Activated CD8-positive, alpha-beta T cell treated with anti-CD3 and anti-CD28 coated beads, Interleukin-2, amount 10 ng/mL, durations not matched to agents 7 days and 5 days (primary cell): ENCODE measurements around the gene TOP3B. TPM values are rescaled to one million over a fixed set of nuclear protein-coding genes. Genes with fewer than 3 reads are reported as not detected.

Source experiments
- ATAC-seq: fragments of 150-1000 bp; cut with Tn5 transposase; one replicate; pipeline ENCODE4 v1.10.0; 2021; ENCODE audit warnings: moderate library complexity
- CTCF ChIA-PET: fragments of 350-600 bp; sonication (Branson Sonifier 250); formaldehyde crosslinking; loops from one replicate; lab custom pipeline; 2021; ENCODE audit warnings: antibody characterized with exemption; lab: Charles Lee
- POLR2A ChIA-PET: fragments of 350-600 bp; sonication (Branson Sonifier 250); formaldehyde crosslinking; loops from one replicate; lab custom pipeline; 2021; ENCODE audit warnings: antibody characterized with exemption; lab: Charles Lee
- DNase-seq: peaks from one replicate; pipeline ENCODE4 v3.0.0-alpha.2; 2020
- H3K27ac Mint-ChIP-seq: one replicate; pipeline ENCODE4 v1.8.0; 2021; ENCODE audit warnings: mild to moderate bottlenecking, mixed read lengths
- H3K27me3 Mint-ChIP-seq: one replicate; pipeline ENCODE4 v1.8.0; 2021; ENCODE audit warnings: low read depth, mixed read lengths
- H3K36me3 Mint-ChIP-seq: one replicate; pipeline ENCODE4 v1.8.0; 2021; ENCODE audit warnings: low read depth, mixed read lengths
- H3K4me1 Mint-ChIP-seq: one replicate; pipeline ENCODE4 v1.8.0; 2021; ENCODE audit warnings: low read depth, mixed read lengths
- H3K4me3 Mint-ChIP-seq: one replicate; pipeline ENCODE4 v1.8.0; 2021; ENCODE audit warnings: mild to moderate bottlenecking, mixed read lengths
- H3K9me3 Mint-ChIP-seq: one replicate; pipeline ENCODE4 v1.8.0; 2022; ENCODE audit warnings: mixed read lengths; ENCODE audit not compliant: insufficient read depth
- total RNA-seq, 2 experiments: library from RNA; stranded (reverse); gene quantifications; one replicate each; pipeline ENCODE4 v1.2.3, GENCODE V29; 2021

The TOP3B gene
- total RNA-seq, 2 experiments from 2014 or later: 47.3 to 49.9 TPM

GRCh38 chr22:22022255-22022840 lies 39.8 kb upstream of the TOP3B start:
- POLR2A ChIA-PET: no interaction called here
- CTCF ChIA-PET: interaction anchor here (1.0 kb wide), 1 partner anchor 20 kb away, joined by 5 read pairs; no protein-coding TSS in a partner anchor
- H3K27me3 Mint-ChIP-seq: peaks cover 8% of the 10 kb centered on the region
- peaks cover 6% of the 10 kb centered on the region for H3K4me1 Mint-ChIP-seq
- ATAC-seq: no peak
- no peak for DNase-seq
- H3K9me3 Mint-ChIP-seq: no peaks in the 10 kb centered on the region
- no peak overlapping the region for H3K4me3 Mint-ChIP-seq
- H3K27ac Mint-ChIP-seq: no peak overlapping the region
- no peaks in the 10 kb centered on the region for H3K36me3 Mint-ChIP-seq

- DNase-seq (no peak), ATAC-seq (no peak)
- Mint-ChIP-seq H3K27ac (no peak overlapping the region), H3K36me3 (no peaks in the 10 kb centered on the region), H3K4me3 (no peak overlapping the region), H3K9me3 (no peaks in the 10 kb centered on the region), H3K27me3 (peaks cover 8% of the 10 kb centered on the region), H3K4me1 (peaks cover 6% of the 10 kb centered on the region)
- CTCF ChIA-PET: interaction anchor here (0.9 to 1.0 kb wide), 3 partner anchors 21 to 49 kb away, joined by 3 to 5 read pairs (median 3); no protein-coding TSS in a partner anchor
- POLR2A ChIA-PET: no interaction called here
Observed at GRCh38 chr22:22021162-22021750, 38.7 kb upstream of the TOP3B start.

- ATAC-seq (no peak), DNase-seq (no peak)
- CTCF ChIA-PET: interaction anchor here (0.9 kb wide), 1 partner anchor 48 kb away, joined by 3 read pairs; no protein-coding TSS in a partner anchor
- no peak overlapping the region for H3K4me3 Mint-ChIP-seq
- POLR2A ChIA-PET: no interaction called here
- H3K27ac Mint-ChIP-seq: no peak overlapping the region
- no peaks in the 10 kb centered on the region for H3K9me3 Mint-ChIP-seq
- H3K36me3 Mint-ChIP-seq: no peaks in the 10 kb centered on the region
- peaks cover 6% of the 10 kb centered on the region for H3K4me1 Mint-ChIP-seq
- H3K27me3 Mint-ChIP-seq: peaks cover 13% of the 10 kb centered on the region
Observed at GRCh38 chr22:22020425-22020852, 37.9 kb upstream of the TOP3B start.

- Mint-ChIP-seq H3K27me3 (peaks cover 14% of the 10 kb centered on the region), H3K4me3 (no peak overlapping the region), H3K36me3 (no peaks in the 10 kb centered on the region), H3K9me3 (no peaks in the 10 kb centered on the region), H3K27ac (no peak overlapping the region), H3K4me1 (peaks cover 6% of the 10 kb centered on the region)
- CTCF ChIA-PET: interaction anchor here (0.9 kb wide), 1 partner anchor 48 kb away, joined by 3 read pairs; no protein-coding TSS in a partner anchor
- ATAC-seq (no peak), DNase-seq (no peak)
- POLR2A ChIA-PET: no interaction called here
Observed at GRCh38 chr22:22019659-22020424, 37.3 kb upstream of the TOP3B start.

GRCh38 chr22:22018825-22019658 lies 36.5 kb upstream of the TOP3B start:
- POLR2A ChIA-PET: no interaction called here
- Mint-ChIP-seq H3K4me1 (peaks cover 6% of the 10 kb centered on the region), H3K27ac (no peak overlapping the region), H3K36me3 (no peaks in the 10 kb centered on the region), H3K27me3 (peaks cover 14% of the 10 kb centered on the region), H3K4me3 (no peak overlapping the region), H3K9me3 (no peaks in the 10 kb centered on the region)
- ATAC-seq (no peak), DNase-seq (no peak)
- CTCF ChIA-PET: no interaction called here

GRCh38 chr22:22015631-22016030 lies 33.0 kb upstream of the TOP3B start:
- POLR2A ChIA-PET: no interaction called here
- Mint-ChIP-seq H3K4me1 (peaks cover 6% of the 10 kb centered on the region), H3K27me3 (peaks cover 16% of the 10 kb centered on the region), H3K36me3 (no peaks in the 10 kb centered on the region), H3K27ac (no peak overlapping the region), H3K4me3 (no peak overlapping the region), H3K9me3 (no peaks in the 10 kb centered on the region)
- ATAC-seq: no peak
- no peak for DNase-seq
- CTCF ChIA-PET: no interaction called here

GRCh38 chr22:22014285-22014659 lies 31.7 kb upstream of the TOP3B start:
- Mint-ChIP-seq H3K27me3 (peaks cover 19% of the 10 kb centered on the region), H3K36me3 (no peaks in the 10 kb centered on the region), H3K27ac (no peak overlapping the region), H3K9me3 (no peaks in the 10 kb centered on the region), H3K4me3 (no peak overlapping the region), H3K4me1 (peaks cover 2% of the 10 kb centered on the region)
- ATAC-seq (no peak), DNase-seq (no peak)
- CTCF ChIA-PET: no interaction called here
- POLR2A ChIA-PET: no interaction called here

GRCh38 chr22:22013559-22014284 lies 31.1 kb upstream of the TOP3B start:
- no peak for ATAC-seq
- Mint-ChIP-seq H3K4me1 (no peaks in the 10 kb centered on the region), H3K27ac (no peak overlapping the region), H3K27me3 (peaks cover 23% of the 10 kb centered on the region), H3K9me3 (no peaks in the 10 kb centered on the region), H3K4me3 (no peak overlapping the region), H3K36me3 (no peaks in the 10 kb centered on the region)
- POLR2A ChIA-PET: no interaction called here
- DNase-seq: no peak
- CTCF ChIA-PET: no interaction called here

- H3K9me3 Mint-ChIP-seq: no peaks in the 10 kb centered on the region
- no peak overlapping the region for H3K4me3 Mint-ChIP-seq
- peaks cover 19% of the 10 kb centered on the region for H3K27me3 Mint-ChIP-seq
- CTCF ChIA-PET: no interaction called here
- POLR2A ChIA-PET: no interaction called here
- no peaks in the 10 kb centered on the region for H3K4me1 Mint-ChIP-seq
- H3K27ac Mint-ChIP-seq: no peak overlapping the region
- ATAC-seq (no peak), DNase-seq (no peak)
- no peaks in the 10 kb centered on the region for H3K36me3 Mint-ChIP-seq
Observed at GRCh38 chr22:22011964-22012363, 29.4 kb upstream of the TOP3B start.

- DNase-seq (no peak), ATAC-seq (no peak)
- CTCF ChIA-PET: interaction anchor here (0.9 kb wide), 1 partner anchor 28 kb away, joined by 3 read pairs; the partner anchor contains the start of gene TOP3B
- Mint-ChIP-seq H3K36me3 (no peaks in the 10 kb centered on the region), H3K9me3 (no peaks in the 10 kb centered on the region), H3K27ac (no peak overlapping the region), H3K4me1 (no peaks in the 10 kb centered on the region), H3K4me3 (no peak overlapping the region), H3K27me3 (peaks cover 13% of the 10 kb centered on the region)
- POLR2A ChIA-PET: no interaction called here
Observed at GRCh38 chr22:22010358-22010757, 27.8 kb upstream of the TOP3B start.

GRCh38 chr22:22009661-22010060 lies 27.1 kb upstream of the TOP3B start:
- H3K27ac Mint-ChIP-seq: no peak overlapping the region
- ATAC-seq: no peak
- no peak overlapping the region for H3K4me3 Mint-ChIP-seq
- peaks cover 13% of the 10 kb centered on the region for H3K27me3 Mint-ChIP-seq
- no peaks in the 10 kb centered on the region for H3K4me1 Mint-ChIP-seq
- no peaks in the 10 kb centered on the region for H3K36me3 Mint-ChIP-seq
- DNase-seq: no peak
- H3K9me3 Mint-ChIP-seq: no peaks in the 10 kb centered on the region
- POLR2A ChIA-PET: no interaction called here
- CTCF ChIA-PET: no interaction called here
